Rectal smooth muscle tissue (tissue), 1 donor: ENCODE measurements around the gene PRR7.

Experiments used
- H3K27ac ChIP-seq: one replicate; pipeline ENCODE4 v1.7.0; 2013; ENCODE audit warnings: low read depth, low read length, inconsistent platforms
- H3K27me3 ChIP-seq: one replicate; pipeline ENCODE4 v1.7.0; 2013; ENCODE audit warnings: low read length; ENCODE audit not compliant: control insufficient read depth, insufficient read depth
- H3K36me3 ChIP-seq: one replicate; pipeline ENCODE4 v1.7.0; 2013; ENCODE audit warnings: low read length; ENCODE audit not compliant: control insufficient read depth, insufficient read depth
- H3K4me1 ChIP-seq: one replicate; pipeline ENCODE4 v1.7.0; 2013; ENCODE audit warnings: low read length; ENCODE audit not compliant: control insufficient read depth, insufficient read depth
- H3K4me3 ChIP-seq: one replicate; pipeline ENCODE4 v1.7.0; 2013; ENCODE audit warnings: low read length
- H3K9ac ChIP-seq: one replicate; pipeline ENCODE4 v1.7.0; 2013; ENCODE audit warnings: low read length

PRR7 gene

GRCh38 chr5:177494346-177495195, 48.0 kb downstream of the PRR7 start:
- H3K27ac ChIP-seq, result peak overlapping the region; percentile 100
- peaks cover 7% of the 10 kb centered on the region for H3K36me3 ChIP-seq
- peaks cover 42% of the 10 kb centered on the region for H3K4me1 ChIP-seq
- peaks cover 4% of the 10 kb centered on the region for H3K27me3 ChIP-seq
- H3K9ac ChIP-seq, result peak overlapping the region; percentile 50
- H3K4me3 ChIP-seq, result peak overlapping the region; percentile 72

- Histone ChIP-seq H3K36me3 (peaks cover 2% of the 10 kb centered on the region), H3K27me3 (peaks cover 4% of the 10 kb centered on the region), H3K4me1 (peaks cover 40% of the 10 kb centered on the region), H3K9ac (peak overlapping the region; percentile 69), H3K27ac (peak overlapping the region; percentile 100), H3K4me3 (peak overlapping the region; percentile 72)
Measured at GRCh38 chr5:177495243-177496060, 48.8 kb downstream of the PRR7 start.

GRCh38 chr5:177496070-177496726, 49.6 kb downstream of the PRR7 start:
- peak overlapping the region; percentile 100 for H3K27ac ChIP-seq
- H3K27me3 ChIP-seq, result peaks cover 4% of the 10 kb centered on the region
- H3K4me3 ChIP-seq, result peak overlapping the region; percentile 72
- peak overlapping the region; percentile 69 for H3K9ac ChIP-seq
- H3K4me1 ChIP-seq, result peaks cover 36% of the 10 kb centered on the region
- peaks cover 2% of the 10 kb centered on the region for H3K36me3 ChIP-seq

DNA sequence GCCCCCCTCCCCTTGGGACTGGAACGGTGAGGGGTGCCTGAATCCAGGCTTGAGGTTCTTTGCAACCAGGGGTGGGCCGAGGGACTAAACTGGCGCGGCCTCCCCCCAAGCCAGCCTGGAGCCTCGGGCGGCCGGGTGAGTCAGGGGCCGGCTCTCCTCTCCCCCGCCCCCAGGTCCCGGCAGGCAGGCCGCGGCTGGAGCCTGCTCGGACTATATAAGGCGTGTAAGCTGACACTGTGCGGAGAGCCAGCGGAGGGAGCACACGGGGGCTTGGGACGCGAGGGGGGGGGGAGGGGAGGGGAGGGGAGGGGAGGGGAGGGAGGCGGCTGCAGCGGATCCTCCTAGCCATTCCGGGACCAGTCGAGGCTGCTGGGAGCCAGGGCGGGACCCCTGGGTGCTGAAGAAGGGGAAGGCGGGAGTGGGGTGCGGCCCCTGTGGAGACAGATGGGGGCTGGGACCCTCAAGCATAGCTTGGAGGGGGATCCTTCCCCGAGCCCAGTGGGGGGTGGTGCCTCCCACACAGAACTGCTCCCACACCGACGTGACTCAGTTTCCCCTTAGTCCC, 50.2 kb downstream of the PRR7 start:
- Histone ChIP-seq H3K27ac (peak overlapping the region; percentile 100), H3K4me1 (peaks cover 36% of the 10 kb centered on the region), H3K36me3 (peaks cover 2% of the 10 kb centered on the region), H3K4me3 (peak overlapping the region; percentile 76), H3K9ac (peak overlapping the region; percentile 81), H3K27me3 (peaks cover 4% of the 10 kb centered on the region)

DNA sequence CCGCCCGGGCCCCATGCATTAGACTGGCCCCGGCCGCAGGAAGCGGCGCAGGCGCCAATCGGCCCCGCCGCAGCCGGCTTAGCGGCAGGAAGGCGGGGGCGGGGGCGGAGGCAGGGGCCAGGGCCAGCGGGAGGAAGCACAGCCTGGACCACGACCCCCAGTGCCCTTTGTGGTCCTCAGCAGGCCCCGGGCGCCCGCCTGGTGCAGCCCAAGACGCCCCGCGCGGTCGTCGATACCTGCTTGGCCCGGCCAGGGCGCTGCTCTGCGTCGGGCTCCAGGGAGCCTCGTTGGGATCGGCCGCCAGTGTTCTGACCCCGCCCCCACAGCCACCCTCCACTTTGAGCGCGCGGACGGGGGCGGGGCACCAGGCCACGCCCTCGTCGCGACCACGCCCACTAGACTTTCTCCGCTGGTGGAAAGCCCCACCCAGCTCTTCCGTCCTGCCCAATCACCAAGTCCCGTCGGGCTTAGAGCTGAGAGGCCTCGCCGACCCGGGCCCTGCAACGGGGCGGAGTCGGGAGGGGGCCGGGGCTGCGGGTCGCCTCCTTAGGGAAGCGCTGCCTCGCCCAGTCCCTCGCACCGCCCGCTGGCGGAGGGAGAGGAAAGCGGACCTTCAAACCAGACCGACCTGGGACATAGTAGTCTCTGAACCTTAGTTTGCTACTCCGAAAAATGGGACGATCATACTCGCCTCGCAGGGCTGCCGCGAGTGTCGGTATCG, 50.8 kb downstream of the PRR7 start, which contains the start of gene PDLIM7:
Gene PDLIM7 (minus strand): TSS at position 313 of the 721 bp plus-strand sequence. CDS start 1,092 bp downstream, outside the sequence.
- peak within 1 kb of the TSS; percentile 100 for H3K27ac ChIP-seq
- peaks cover 31% of the 10 kb centered on the region for H3K4me1 ChIP-seq
- H3K9ac ChIP-seq, result peak within 1 kb of the TSS; percentile 81
- H3K27me3 ChIP-seq, result peaks cover 4% of the 10 kb centered on the region
- peaks cover 2% of the 10 kb centered on the region for H3K36me3 ChIP-seq
- peak within 1 kb of the TSS; percentile 76 for H3K4me3 ChIP-seq

DNA sequence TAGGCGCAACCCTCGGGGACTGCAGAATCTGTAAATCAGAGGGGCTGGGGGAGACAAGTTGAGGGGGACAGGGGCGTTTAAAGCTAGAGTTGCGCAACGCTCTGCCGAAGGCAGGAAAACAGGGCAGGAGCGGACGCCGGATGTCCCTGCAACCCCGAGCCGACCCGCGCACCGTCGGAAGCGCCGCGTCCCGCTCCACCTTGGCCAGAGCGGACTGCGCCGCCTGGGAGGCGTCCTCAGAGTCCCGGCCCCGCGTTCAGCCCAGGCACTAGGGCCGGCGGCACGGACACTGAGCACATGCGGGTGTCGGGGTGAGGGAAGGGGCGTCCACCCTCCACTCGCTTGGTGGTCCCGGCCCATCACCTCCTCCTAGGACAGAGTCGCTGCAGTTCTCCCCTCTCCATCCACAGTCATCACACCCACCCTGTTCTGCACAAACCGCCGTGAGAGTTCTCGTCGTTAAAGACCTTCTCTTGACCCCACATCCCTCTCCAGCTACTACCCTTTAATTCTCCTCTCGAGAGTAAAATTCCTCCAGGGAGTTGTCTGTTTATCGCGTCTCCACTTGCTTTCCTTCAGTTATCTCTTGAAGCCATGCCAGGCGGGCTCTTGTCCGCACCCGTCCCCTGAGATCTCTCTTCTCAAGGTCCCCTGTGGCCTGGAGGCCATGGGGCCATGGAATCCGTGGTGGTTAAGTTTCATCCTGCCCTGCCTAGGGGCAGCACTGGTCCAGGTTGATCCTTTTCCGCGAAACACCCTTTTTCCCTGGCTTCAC, 51.6 kb downstream of the PRR7 start:
- Histone ChIP-seq H3K36me3 (peaks cover 2% of the 10 kb centered on the region), H3K27ac (peak overlapping the region; percentile 99), H3K4me1 (peaks cover 24% of the 10 kb centered on the region), H3K4me3 (peak overlapping the region; percentile 76), H3K27me3 (peaks cover 4% of the 10 kb centered on the region), H3K9ac (peak overlapping the region; percentile 34)

GRCh38 chr5:177499842-177500241, 53.2 kb downstream of the PRR7 start:
- Histone ChIP-seq H3K27ac (no peak overlapping the region), H3K27me3 (peaks cover 4% of the 10 kb centered on the region), H3K9ac (no peak overlapping the region), H3K36me3 (peaks cover 2% of the 10 kb centered on the region), H3K4me1 (peaks cover 13% of the 10 kb centered on the region), H3K4me3 (no peak overlapping the region)

GRCh38 chr5:177500685-177501522, 54.3 kb downstream of the PRR7 start:
- H3K27me3 ChIP-seq, result peaks cover 4% of the 10 kb centered on the region
- H3K36me3 ChIP-seq, result peaks cover 2% of the 10 kb centered on the region
- H3K4me1 ChIP-seq, result peaks cover 6% of the 10 kb centered on the region
- no peak overlapping the region for H3K4me3 ChIP-seq
- H3K9ac ChIP-seq, result no peak overlapping the region
- no peak overlapping the region for H3K27ac ChIP-seq

- Histone ChIP-seq H3K4me1 (peaks cover 4% of the 10 kb centered on the region), H3K27me3 (peaks cover 4% of the 10 kb centered on the region), H3K36me3 (no peaks in the 10 kb centered on the region), H3K9ac (no peak overlapping the region), H3K27ac (no peak overlapping the region), H3K4me3 (no peak overlapping the region)
Measured at GRCh38 chr5:177501874-177502678, 55.5 kb downstream of the PRR7 start.

- Histone ChIP-seq H3K27me3 (peaks cover 4% of the 10 kb centered on the region), H3K27ac (no peak overlapping the region), H3K9ac (no peak overlapping the region)
Measured at GRCh38 chr5:177502886-177503285, 56.3 kb downstream of the PRR7 start.

More at GRCh38 chr5:177502886-177503285, 56.3 kb downstream of the PRR7 start:
- H3K4me3 ChIP-seq, result no peak overlapping the region
- no peaks in the 10 kb centered on the region for H3K36me3 ChIP-seq
- H3K4me1 ChIP-seq, result peaks cover 4% of the 10 kb centered on the region
